Mammary epithelial cell (primary cell): ENCODE results near the gene TSPAN5.
"Not testable (repeated sequence)": the region's sequence is repeated elsewhere in the genome, so short reads cannot be mapped to it uniquely, and the experiment has no call there.

Source experiments
- EZH2 ChIP-seq: IDR thresholded peaks from 2 replicates; pipeline ENCODE4 v1.6.1; 2012; ENCODE audit warnings: low read length, inconsistent platforms, borderline replicate concordance
- TF ChIP-seq, protein P1 (sequence below), 2 donors: IDR thresholded peaks in 1 of 2; conservative IDR thresholded peaks in 1 of 2; 2 replicates each; pipeline ENCODE4 v1.5.1; 2011 to 2012; ENCODE audit warnings: inconsistent platforms in 2 of 2, low read length in 2 of 2, mild to moderate bottlenecking in 2 of 2, control low read depth in 1 of 2, low read depth in 1 of 2; ENCODE audit not compliant: insufficient read depth in 1 of 2; ENCODE audit errors: extremely low read depth in 1 of 2

DNA sequence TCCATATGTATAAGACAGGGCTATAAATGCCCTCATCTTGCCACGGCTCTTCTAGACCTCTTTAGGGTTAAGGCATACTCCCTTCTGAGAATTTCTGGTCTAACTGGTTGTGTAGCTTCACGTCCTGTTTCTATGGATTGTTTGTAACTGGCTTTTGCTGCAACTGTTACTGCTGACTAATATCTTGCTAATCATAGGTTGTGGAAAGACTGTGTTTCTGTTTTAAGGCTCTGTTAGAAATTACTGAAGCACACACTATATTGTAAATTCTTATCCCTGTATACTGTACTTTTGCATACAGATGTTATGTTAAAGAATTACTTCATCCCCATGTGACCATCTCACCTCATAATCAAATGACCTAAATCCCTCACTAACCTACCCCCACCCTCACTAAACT, 178.8 kb downstream of the TSPAN5 start:
- TF ChIP-seq, protein P1, sequence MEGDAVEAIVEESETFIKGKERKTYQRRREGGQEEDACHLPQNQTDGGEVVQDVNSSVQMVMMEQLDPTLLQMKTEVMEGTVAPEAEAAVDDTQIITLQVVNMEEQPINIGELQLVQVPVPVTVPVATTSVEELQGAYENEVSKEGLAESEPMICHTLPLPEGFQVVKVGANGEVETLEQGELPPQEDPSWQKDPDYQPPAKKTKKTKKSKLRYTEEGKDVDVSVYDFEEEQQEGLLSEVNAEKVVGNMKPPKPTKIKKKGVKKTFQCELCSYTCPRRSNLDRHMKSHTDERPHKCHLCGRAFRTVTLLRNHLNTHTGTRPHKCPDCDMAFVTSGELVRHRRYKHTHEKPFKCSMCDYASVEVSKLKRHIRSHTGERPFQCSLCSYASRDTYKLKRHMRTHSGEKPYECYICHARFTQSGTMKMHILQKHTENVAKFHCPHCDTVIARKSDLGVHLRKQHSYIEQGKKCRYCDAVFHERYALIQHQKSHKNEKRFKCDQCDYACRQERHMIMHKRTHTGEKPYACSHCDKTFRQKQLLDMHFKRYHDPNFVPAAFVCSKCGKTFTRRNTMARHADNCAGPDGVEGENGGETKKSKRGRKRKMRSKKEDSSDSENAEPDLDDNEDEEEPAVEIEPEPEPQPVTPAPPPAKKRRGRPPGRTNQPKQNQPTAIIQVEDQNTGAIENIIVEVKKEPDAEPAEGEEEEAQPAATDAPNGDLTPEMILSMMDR (conservative IDR thresholded peaks at IDR 0.05 in 1 of 2, IDR thresholded peaks at IDR 0.05 in 1 of 2; ENCODE audit: extremely low read depth in 1 of 2, insufficient read depth in 1 of 2, low read depth in 1 of 2, low read length in 2 of 2): not testable (repeated sequence)
- not testable (repeated sequence) for TF ChIP-seq EZH2
